GM12878 (cell line): ENCODE data around the gene ARHGAP26. TPM values are rescaled to one million over a fixed set of nuclear protein-coding genes. Genes with fewer than 3 reads are reported as not detected.

Experiments used
- ATF7 ChIP-seq: fragments of 450-650 bp; IDR thresholded peaks from 2 replicates; pipeline ENCODE4 v1.6.1; 2016; ENCODE audit warnings: low read depth, mild to moderate bottlenecking
- BACH1 ChIP-seq: fragments of 450-650 bp; IDR thresholded peaks from 2 replicates; pipeline ENCODE4 v1.6.1; 2017; ENCODE audit warnings: mild to moderate bottlenecking, borderline replicate concordance
- CHD4 ChIP-seq: fragments of 200-600 bp; sonication (generic); IDR thresholded peaks from 2 replicates; pipeline ENCODE4 v1.6.1; 2016; ENCODE audit warnings: mild to moderate bottlenecking
- KAT2A ChIP-seq: conservative IDR thresholded peaks from 2 replicates; pipeline ENCODE4 v1.6.1; 2011; ENCODE audit warnings: low read depth, low read length; ENCODE audit not compliant: control insufficient read depth
- NR2C2 ChIP-seq: IDR thresholded peaks from 2 replicates; pipeline ENCODE4 v1.6.1; 2011; ENCODE audit warnings: borderline replicate concordance, low read depth; ENCODE audit not compliant: control insufficient read depth, insufficient read length
- RAD21 ChIP-seq: IDR thresholded peaks from 2 replicates; pipeline ENCODE4 v1.6.1; 2011; ENCODE audit warnings: mild to moderate bottlenecking, low read depth, low read length, moderate library complexity; ENCODE audit not compliant: insufficient read depth
- RB1 ChIP-seq: fragments of 450-650 bp; formaldehyde crosslinking; IDR thresholded peaks from 2 replicates; pipeline ENCODE4 v1.6.1; 2017; ENCODE audit warnings: mild to moderate bottlenecking, borderline replicate concordance
- RCOR1 ChIP-seq: conservative IDR thresholded peaks from 2 replicates; pipeline ENCODE4 v1.6.1; 2012; ENCODE audit warnings: low read depth, low read length, improper control_type of control experiment
- YY1 ChIP-seq: IDR thresholded peaks from 2 replicates; pipeline ENCODE4 v1.6.1; 2011; ENCODE audit warnings: low read depth, mild to moderate bottlenecking, low read length
- ZZZ3 ChIP-seq: IDR thresholded peaks from 2 replicates; pipeline ENCODE4 v1.6.1; 2011; ENCODE audit warnings: low read depth; ENCODE audit not compliant: control insufficient read depth, insufficient read length
- polyA plus RNA-seq, 11 experiments: library from polyadenylated mRNA; depleted of rRNA in 4 of 11; unstranded in 6 of 11; stranded (reverse) in 5 of 11; fragments of >200 nt; fragmentation: Nextera tagmentation in 4 of 11; fragmentation: Illumina TruSeq in 1 of 11; extraction: Ambion mirVana in 4 of 11; extraction: Trizol in 1 of 11; gene quantifications; 1 replicate in 1 of 11; 2 replicates in 10 of 11; pipeline versions ENCODE4 v1.2.1 to v1.2.3, GENCODE V29; 2011 to 2016; ENCODE audit warnings: inconsistent platforms in 2 of 11, missing spikeins in 2 of 11, low read depth in 1 of 11
- total RNA-seq, 4 experiments: library from RNA; depleted of rRNA in 3 of 4; stranded (reverse); fragments of >200 nt in 3 of 4; fragmentation: Illumina TruSeq in 1 of 4; extraction: Trizol in 1 of 4; gene quantifications; 2 replicates each; pipeline versions ENCODE4 v1.2.1 to v1.2.3, GENCODE V29; 2013 to 2021
- TF ChIP-seq, protein P1 (sequence below): IDR thresholded peaks from 2 replicates; pipeline ENCODE4 v1.6.1; 2011; ENCODE audit warnings: borderline replicate concordance, low read depth, mild to moderate bottlenecking, moderate library complexity, low read length; ENCODE audit not compliant: insufficient read depth, poor library complexity, severe bottlenecking
- TF ChIP-seq, protein P2 (sequence below): IDR thresholded peaks from 2 replicates; pipeline ENCODE4 v1.6.1; 2012; ENCODE audit warnings: low read length, inconsistent platforms

ARHGAP26 gene
- total and polyA plus RNA-seq, 10 of the 15 experiments (the other 5 are each of a cell fraction or from before 2014, with no cell fraction given) = 9.4 to 41.5 (median 19.3) TPM

DNA sequence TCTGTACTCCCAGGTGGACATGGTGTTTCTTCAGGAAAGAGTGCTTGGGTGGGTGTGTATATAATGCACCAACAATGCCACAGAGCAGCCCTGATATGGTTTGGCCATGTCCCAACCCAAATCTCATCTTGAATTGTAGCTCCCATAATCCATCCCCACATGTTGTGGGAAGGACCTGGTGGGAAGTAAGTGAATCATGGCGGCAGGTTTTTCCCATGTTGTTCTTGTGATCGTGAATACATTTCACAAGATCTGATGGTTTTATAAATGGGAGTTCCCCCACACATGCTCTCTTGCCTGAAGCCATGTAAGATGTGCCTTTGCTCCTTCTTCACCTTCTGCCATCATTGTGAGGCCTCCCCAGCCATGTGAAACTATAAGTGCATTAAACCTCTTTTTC is 474.8 kb downstream of the ARHGAP26 start (continued):
- TF ChIP-seq RB1 = no peak
- TF ChIP-seq RAD21 = no peak
- TF ChIP-seq, protein P1, sequence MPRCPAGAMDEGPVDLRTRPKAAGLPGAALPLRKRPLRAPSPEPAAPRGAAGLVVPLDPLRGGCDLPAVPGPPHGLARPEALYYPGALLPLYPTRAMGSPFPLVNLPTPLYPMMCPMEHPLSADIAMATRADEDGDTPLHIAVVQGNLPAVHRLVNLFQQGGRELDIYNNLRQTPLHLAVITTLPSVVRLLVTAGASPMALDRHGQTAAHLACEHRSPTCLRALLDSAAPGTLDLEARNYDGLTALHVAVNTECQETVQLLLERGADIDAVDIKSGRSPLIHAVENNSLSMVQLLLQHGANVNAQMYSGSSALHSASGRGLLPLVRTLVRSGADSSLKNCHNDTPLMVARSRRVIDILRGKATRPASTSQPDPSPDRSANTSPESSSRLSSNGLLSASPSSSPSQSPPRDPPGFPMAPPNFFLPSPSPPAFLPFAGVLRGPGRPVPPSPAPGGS = no peak
- no peak for TF ChIP-seq YY1
- TF ChIP-seq, protein P2, sequence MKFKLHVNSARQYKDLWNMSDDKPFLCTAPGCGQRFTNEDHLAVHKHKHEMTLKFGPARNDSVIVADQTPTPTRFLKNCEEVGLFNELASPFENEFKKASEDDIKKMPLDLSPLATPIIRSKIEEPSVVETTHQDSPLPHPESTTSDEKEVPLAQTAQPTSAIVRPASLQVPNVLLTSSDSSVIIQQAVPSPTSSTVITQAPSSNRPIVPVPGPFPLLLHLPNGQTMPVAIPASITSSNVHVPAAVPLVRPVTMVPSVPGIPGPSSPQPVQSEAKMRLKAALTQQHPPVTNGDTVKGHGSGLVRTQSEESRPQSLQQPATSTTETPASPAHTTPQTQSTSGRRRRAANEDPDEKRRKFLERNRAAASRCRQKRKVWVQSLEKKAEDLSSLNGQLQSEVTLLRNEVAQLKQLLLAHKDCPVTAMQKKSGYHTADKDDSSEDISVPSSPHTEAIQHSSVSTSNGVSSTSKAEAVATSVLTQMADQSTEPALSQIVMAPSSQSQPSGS = no peak
- no peak for TF ChIP-seq NR2C2
- TF ChIP-seq ZZZ3 = no peak
- no peak for TF ChIP-seq CHD4
- no peak for TF ChIP-seq RCOR1
- no peak for TF ChIP-seq KAT2A
- no peak for TF ChIP-seq ATF7
- no peak for TF ChIP-seq BACH1
- TF ChIP-seq, all 136 proteins: peak for 0
